Measurements from ENCODE around the gene GLYATL1.

GLYATL1 gene

GRCh38 chr11:58905721-58906547, 33.4 kb upstream of the GLYATL1 start (continued):
- TF ChIP-seq, protein P1, sequence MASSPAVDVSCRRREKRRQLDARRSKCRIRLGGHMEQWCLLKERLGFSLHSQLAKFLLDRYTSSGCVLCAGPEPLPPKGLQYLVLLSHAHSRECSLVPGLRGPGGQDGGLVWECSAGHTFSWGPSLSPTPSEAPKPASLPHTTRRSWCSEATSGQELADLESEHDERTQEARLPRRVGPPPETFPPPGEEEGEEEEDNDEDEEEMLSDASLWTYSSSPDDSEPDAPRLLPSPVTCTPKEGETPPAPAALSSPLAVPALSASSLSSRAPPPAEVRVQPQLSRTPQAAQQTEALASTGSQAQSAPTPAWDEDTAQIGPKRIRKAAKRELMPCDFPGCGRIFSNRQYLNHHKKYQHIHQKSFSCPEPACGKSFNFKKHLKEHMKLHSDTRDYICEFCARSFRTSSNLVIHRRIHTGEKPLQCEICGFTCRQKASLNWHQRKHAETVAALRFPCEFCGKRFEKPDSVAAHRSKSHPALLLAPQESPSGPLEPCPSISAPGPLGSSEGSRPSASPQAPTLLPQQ (tag by site-specific recombination; IDR thresholded peaks at IDR 0.05) = peak; percentile 85
- TF ChIP-seq ZNF138 (tag by site-specific recombination; IDR thresholded peaks at IDR 0.05; ENCODE audit: borderline replicate concordance) (no peak), ZNF19 (tag by site-specific recombination; IDR thresholded peaks at IDR 0.05; ENCODE audit: low read depth) (no peak), ZNF394 (tag by site-specific recombination; IDR thresholded peaks at IDR 0.05; ENCODE audit: borderline replicate concordance) (peak; percentile 32; the same call in 1 of the 2 replicates), SETDB1 (IDR thresholded peaks at IDR 0.05; ENCODE audit: insufficient read length, low read length) (peak; percentile 40), ZNF776 (tag by site-specific recombination; IDR thresholded peaks at IDR 0.05; ENCODE audit: borderline replicate concordance) (no peak), SP2 (tag by site-specific recombination; IDR thresholded peaks at IDR 0.05) (peak; percentile 84), ZNF37A (tag by site-specific recombination; IDR thresholded peaks at IDR 0.05) (peak; percentile 52; the same call in 1 of the 2 replicates), PRDM4 (tag by site-specific recombination; IDR thresholded peaks at IDR 0.05) (no peak), HOXA7 (CRISPR knock-in tag; IDR thresholded peaks at IDR 0.05; ENCODE audit: borderline replicate concordance) (no peak), ZEB2 (tag by site-specific recombination; IDR thresholded peaks at IDR 0.05) (0 out of 2 replicates have a peak, but pooled peaks have one; percentile 53), AEBP2 (tag by site-specific recombination; IDR thresholded peaks at IDR 0.05; ENCODE audit: borderline replicate concordance) (no peak), ZNF677 (tag by site-specific recombination; IDR thresholded peaks at IDR 0.05) (no peak), ZNF404 (tag by site-specific recombination; IDR thresholded peaks at IDR 0.05) (no peak), ZFP69B (tag by site-specific recombination; IDR thresholded peaks at IDR 0.05) (peak; percentile 81), ZNF660 (tag by site-specific recombination; IDR thresholded peaks at IDR 0.05) (0 out of 2 replicates have a peak, but pooled peaks have one; percentile 26), ZNF174 (tag by site-specific recombination; IDR thresholded peaks at IDR 0.05) (no peak), ZSCAN30 (tag by site-specific recombination; IDR thresholded peaks at IDR 0.05) (no peak), ZNF610 (tag by site-specific recombination; IDR thresholded peaks at IDR 0.05; ENCODE audit: borderline replicate concordance) (0 out of 2 replicates have a peak, but pooled peaks have one; percentile 27), ZNF707 (tag by site-specific recombination; IDR thresholded peaks at IDR 0.05) (no peak)
- TF ChIP-seq, protein P2, sequence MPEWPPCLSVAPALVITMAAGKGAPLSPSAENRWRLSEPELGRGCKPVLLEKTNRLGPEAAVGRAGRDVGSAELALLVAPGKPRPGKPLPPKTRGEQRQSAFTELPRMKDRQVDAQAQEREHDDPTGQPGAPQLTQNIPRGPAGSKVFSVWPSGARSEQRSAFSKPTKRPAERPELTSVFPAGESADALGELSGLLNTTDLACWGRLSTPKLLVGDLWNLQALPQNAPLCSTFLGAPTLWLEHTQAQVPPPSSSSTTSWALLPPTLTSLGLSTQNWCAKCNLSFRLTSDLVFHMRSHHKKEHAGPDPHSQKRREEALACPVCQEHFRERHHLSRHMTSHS (tag by site-specific recombination; IDR thresholded peaks at IDR 0.05) = no peak
- TF ChIP-seq, protein P3, sequence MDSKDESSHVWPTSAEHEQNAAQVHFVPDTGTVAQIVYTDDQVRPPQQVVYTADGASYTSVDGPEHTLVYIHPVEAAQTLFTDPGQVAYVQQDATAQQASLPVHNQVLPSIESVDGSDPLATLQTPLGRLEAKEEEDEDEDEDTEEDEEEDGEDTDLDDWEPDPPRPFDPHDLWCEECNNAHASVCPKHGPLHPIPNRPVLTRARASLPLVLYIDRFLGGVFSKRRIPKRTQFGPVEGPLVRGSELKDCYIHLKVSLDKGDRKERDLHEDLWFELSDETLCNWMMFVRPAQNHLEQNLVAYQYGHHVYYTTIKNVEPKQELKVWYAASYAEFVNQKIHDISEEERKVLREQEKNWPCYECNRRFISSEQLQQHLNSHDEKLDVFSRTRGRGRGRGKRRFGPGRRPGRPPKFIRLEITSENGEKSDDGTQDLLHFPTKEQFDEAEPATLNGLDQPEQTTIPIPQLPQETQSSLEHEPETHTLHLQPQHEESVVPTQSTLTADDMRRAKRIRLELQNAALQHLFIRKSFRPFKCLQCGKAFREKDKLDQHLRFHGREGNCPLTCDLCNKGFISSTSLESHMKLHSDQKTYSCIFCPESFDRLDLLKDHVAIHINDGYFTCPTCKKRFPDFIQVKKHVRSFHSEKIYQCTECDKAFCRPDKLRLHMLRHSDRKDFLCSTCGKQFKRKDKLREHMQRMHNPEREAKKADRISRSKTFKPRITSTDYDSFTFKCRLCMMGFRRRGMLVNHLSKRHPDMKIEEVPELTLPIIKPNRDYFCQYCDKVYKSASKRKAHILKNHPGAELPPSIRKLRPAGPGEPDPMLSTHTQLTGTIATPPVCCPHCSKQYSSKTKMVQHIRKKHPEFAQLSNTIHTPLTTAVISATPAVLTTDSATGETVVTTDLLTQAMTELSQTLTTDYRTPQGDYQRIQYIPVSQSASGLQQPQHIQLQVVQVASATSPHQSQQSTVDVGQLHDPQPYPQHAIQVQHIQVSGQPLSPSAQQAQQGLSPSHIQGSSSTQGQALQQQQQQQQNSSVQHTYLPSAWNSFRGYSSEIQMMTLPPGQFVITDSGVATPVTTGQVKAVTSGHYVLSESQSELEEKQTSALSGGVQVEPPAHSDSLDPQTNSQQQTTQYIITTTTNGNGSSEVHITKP (tag by site-specific recombination; IDR thresholded peaks at IDR 0.05) = no peak
- TF ChIP-seq, protein P4, sequence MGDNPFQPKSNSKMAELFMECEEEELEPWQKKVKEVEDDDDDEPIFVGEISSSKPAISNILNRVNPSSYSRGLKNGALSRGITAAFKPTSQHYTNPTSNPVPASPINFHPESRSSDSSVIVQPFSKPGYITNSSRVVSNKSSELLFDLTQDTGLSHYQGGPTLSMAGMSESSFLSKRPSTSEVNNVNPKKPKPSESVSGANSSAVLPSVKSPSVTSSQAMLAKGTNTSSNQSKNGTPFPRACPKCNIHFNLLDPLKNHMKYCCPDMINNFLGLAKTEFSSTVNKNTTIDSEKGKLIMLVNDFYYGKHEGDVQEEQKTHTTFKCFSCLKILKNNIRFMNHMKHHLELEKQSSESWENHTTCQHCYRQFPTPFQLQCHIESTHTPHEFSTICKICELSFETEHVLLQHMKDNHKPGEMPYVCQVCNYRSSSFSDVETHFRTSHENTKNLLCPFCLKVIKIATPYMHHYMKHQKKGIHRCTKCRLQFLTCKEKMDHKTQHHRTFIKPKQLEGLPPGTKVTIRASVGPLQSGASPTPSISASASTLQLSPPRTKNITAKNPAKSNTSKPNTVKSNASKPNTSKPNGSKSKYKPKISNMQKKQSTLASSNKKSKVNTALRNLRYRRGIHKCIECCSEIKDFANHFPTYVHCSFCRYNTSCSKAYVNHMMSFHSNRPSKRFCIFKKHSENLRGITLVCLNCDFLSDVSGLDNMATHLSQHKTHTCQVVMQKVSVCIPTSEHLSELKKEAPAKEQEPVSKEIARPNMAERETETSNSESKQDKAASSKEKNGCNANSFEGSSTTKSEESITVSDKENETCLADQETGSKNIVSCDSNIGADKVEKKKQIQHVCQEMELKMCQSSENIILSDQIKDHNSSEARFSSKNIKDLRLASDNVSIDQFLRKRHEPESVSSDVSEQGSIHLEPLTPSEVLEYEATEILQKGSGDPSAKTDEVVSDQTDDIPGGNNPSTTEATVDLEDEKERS (tag by site-specific recombination; IDR thresholded peaks at IDR 0.05) = no peak
